GM19328 (cell line): ENCODE measurements around the gene NPC1.

Experiments
- ATAC-seq: cut with Tn5 transposase; IDR thresholded peaks from one replicate; pipeline ENCODE4 v1.9.1; 2021; ENCODE audit warnings: mild to moderate bottlenecking, moderate library complexity; ENCODE audit not compliant: unreplicated experiment

The NPC1 gene

GRCh38 chr18:23551978-23552377 lies 34.3 kb downstream of the NPC1 start:
- ATAC-seq, result no peak

GRCh38 chr18:23550898-23551297 lies 35.4 kb downstream of the NPC1 start:
- ATAC-seq, result no peak

- no peak for ATAC-seq
Measured at GRCh38 chr18:23548719-23549118, 37.6 kb downstream of the NPC1 start.

- no peak for ATAC-seq
Measured at GRCh38 chr18:23548275-23548674, 38.0 kb downstream of the NPC1 start.

- no peak for ATAC-seq
Measured at GRCh38 chr18:23547846-23548245, 38.5 kb downstream of the NPC1 start.

- no peak for ATAC-seq
Measured at GRCh38 chr18:23547306-23547705, 39.0 kb downstream of the NPC1 start.

GRCh38 chr18:23545247-23545789 lies 41.0 kb downstream of the NPC1 start:
- ATAC-seq, result no peak

GRCh38 chr18:23542461-23542860 lies 43.8 kb downstream of the NPC1 start:
- no peak for ATAC-seq

GRCh38 chr18:23541349-23542093 lies 44.8 kb downstream of the NPC1 start:
- ATAC-seq, result no peak

- peak; percentile 59 for ATAC-seq
Measured at GRCh38 chr18:23540867-23541266, 45.4 kb downstream of the NPC1 start.

- no peak for ATAC-seq
Measured at GRCh38 chr18:23539911-23540525, 46.3 kb downstream of the NPC1 start.

GRCh38 chr18:23539296-23539695 lies 47.0 kb downstream of the NPC1 start:
- no peak for ATAC-seq

GRCh38 chr18:23538870-23539269 lies 47.4 kb downstream of the NPC1 start:
- ATAC-seq, result no peak

GRCh38 chr18:23538001-23538400 lies 48.3 kb downstream of the NPC1 start:
- no peak for ATAC-seq

GRCh38 chr18:23537274-23537673 lies 49.0 kb downstream of the NPC1 start:
- ATAC-seq, result no peak

GRCh38 chr18:23536204-23536603 lies 50.1 kb downstream of the NPC1 start:
- no peak for ATAC-seq

- no peak for ATAC-seq
Measured at GRCh38 chr18:23534276-23534675, 52.0 kb downstream of the NPC1 start.

GRCh38 chr18:23532848-23533247 lies 53.5 kb downstream of the NPC1 start:
- no peak for ATAC-seq

GRCh38 chr18:23531912-23532311 lies 54.4 kb downstream of the NPC1 start:
- no peak for ATAC-seq

GRCh38 chr18:23530195-23530594 lies 56.1 kb downstream of the NPC1 start:
- ATAC-seq, result no peak

GRCh38 chr18:23529604-23530003 lies 56.7 kb downstream of the NPC1 start:
- no peak for ATAC-seq
